COR-L47 (cell line): ENCODE results near the gene CTSZ.
"Not testable (repeated sequence)": the region's sequence is repeated elsewhere in the genome, so short reads cannot be mapped to it uniquely, and the experiment has no call there.

Experiments
- DNase-seq: peaks from one replicate; lab custom pipeline; 2025; lab: John Stamatoyannopoulos, UW

The CTSZ gene

GRCh38 chr20:58978351-58979190, 28.5 kb downstream of the CTSZ start:
- no peak for DNase-seq

- no peak for DNase-seq
Measured at GRCh38 chr20:58976061-58976730, 30.9 kb downstream of the CTSZ start.

GRCh38 chr20:58975353-58975752, 31.7 kb downstream of the CTSZ start:
- no peak for DNase-seq

GRCh38 chr20:58973866-58974265, 33.2 kb downstream of the CTSZ start:
- DNase-seq, result no peak

GRCh38 chr20:58973179-58973578, 33.9 kb downstream of the CTSZ start:
- DNase-seq, result no peak

- no peak for DNase-seq
Measured at GRCh38 chr20:58971429-58971828, 35.6 kb downstream of the CTSZ start.

GRCh38 chr20:58970146-58970545, 36.9 kb downstream of the CTSZ start:
- no peak for DNase-seq

GRCh38 chr20:58969439-58969838, 37.6 kb downstream of the CTSZ start:
- no peak for DNase-seq

- DNase-seq, result no peak
Measured at GRCh38 chr20:58967652-58968429, 39.2 kb downstream of the CTSZ start.

GRCh38 chr20:58965270-58966064, 41.6 kb downstream of the CTSZ start:
- no peak for DNase-seq

GRCh38 chr20:58963922-58964321, 43.1 kb downstream of the CTSZ start:
- DNase-seq, result not testable (repeated sequence)

GRCh38 chr20:58963060-58963584, 43.9 kb downstream of the CTSZ start:
- no peak for DNase-seq

GRCh38 chr20:58959652-58960051, 47.4 kb downstream of the CTSZ start:
- DNase-seq, result no peak

GRCh38 chr20:58956078-58956477, 51.0 kb downstream of the CTSZ start:
- no peak for DNase-seq

- no peak for DNase-seq
Measured at GRCh38 chr20:58953050-58953449, 54.0 kb downstream of the CTSZ start.

- DNase-seq, result no peak
Measured at GRCh38 chr20:58950603-58951002, 56.5 kb downstream of the CTSZ start.

GRCh38 chr20:58947797-58948388, 59.2 kb downstream of the CTSZ start:
- DNase-seq, result not testable (repeated sequence)

- DNase-seq, result no peak
Measured at GRCh38 chr20:58945965-58946631, 61.0 kb downstream of the CTSZ start.
